Measurements from ENCODE around the gene MARK3. TPM values are rescaled to one million over a fixed set of nuclear protein-coding genes. Genes with fewer than 3 reads are reported as not detected.

MARK3 gene
- total and polyA plus RNA-seq, 2 of the 13 experiments (the other 11 are each of a cell fraction or from before 2014, with no cell fraction given): 47.7 to 56.6 TPM

DNA sequence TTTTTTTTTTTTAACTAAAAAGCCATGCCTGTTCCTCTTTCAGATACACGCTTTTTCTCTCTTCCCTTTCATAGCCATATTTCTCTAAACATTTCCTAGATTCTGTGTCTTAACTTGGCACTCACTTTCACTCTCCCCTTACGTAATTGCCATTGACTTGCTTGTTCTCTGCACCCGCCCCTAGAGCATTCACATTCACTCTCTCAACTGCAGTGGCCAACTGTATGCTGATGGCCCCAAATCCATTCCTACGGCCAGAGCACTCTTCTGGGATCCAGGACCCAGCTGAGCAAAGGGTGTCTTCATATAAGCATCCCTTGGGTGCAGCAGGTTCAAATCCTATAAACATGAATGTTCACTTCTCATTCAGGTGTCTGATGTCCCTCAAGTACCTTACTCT, 77.9 kb downstream of the MARK3 start (continued):
- no peak for TF ChIP-seq ZNF558 (CRISPR knock-in tag; IDR thresholded peaks at IDR 0.05; ENCODE audit: borderline replicate concordance)

DNA sequence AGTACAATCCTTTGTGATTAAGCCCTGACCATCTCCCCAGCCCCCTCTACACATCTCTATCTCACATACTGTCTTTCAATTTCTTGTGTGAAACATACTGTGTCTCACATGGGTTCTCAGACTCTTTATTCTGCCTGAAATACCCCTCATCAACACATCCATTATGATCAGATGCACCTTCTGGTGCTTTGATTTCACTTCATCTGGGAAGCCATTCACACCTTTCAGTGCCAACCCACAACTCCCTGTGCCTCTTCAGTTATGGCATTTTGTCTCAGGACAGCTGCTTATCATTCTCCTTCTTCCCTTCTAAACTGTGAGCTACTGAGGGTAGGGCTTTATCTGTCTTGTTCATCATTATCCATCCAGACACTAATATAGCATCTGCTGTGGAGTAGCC, 78.6 kb downstream of the MARK3 start:
- Histone ChIP-seq H3K4me2 (ENCODE audit: low read depth, low read length) (no peak overlapping the region), H4K20me1 (ENCODE audit: insufficient read depth, low read length) (no peaks in the 10 kb centered on the region), H3K36me3 (replicated peaks in 1 of 2; ENCODE audit: control insufficient read depth in 1 of 2, insufficient read depth in 2 of 2, low read length in 2 of 2) (peaks cover 11 to 58% of the 10 kb centered on the region in 2 experiments), H3K4me1 (ENCODE audit: insufficient read depth, low read length) (no peaks in the 10 kb centered on the region), H3K9ac (ENCODE audit: insufficient read depth, low read depth, low read length) (no peak overlapping the region), H3K4me3 (replicated peaks in 1 of 3; ENCODE audit: insufficient read depth in 1 of 3, low read depth in 2 of 3, low read length in 3 of 3) (no peak overlapping the region), H3K27ac (ENCODE audit: extremely low read length, insufficient read depth, low read length) (no peak overlapping the region), H3K79me2 (ENCODE audit: insufficient read depth, low read length) (no peaks in the 10 kb centered on the region), H3K27me3 (ENCODE audit: control insufficient read depth in 1 of 2, insufficient read depth in 2 of 2, low read length in 2 of 2) (no peaks in the 10 kb centered on the region), H2AFZ (ENCODE audit: low read length) (no peak overlapping the region), H3K9me3 (ENCODE audit: low read length) (no peaks in the 10 kb centered on the region)
- ATAC-seq (no peak), FAIRE-seq (no peak), DNase-seq (ENCODE audit: low spot score) (no peak)
- intact Hi-C loops (cut with micrococcal nuclease; ENCODE audit: unreplicated experiment) (no loop called here), in situ Hi-C loops (cut with HindIII; ENCODE audit: extremely low pct_ligation_motif_present, low pct_unique_long_range_greater_than_20kb) (no loop called here)
- no TSS peak for BruUV-seq (replicated peaks)
- ChIA-PET POLR2A (no interaction called here), CTCF (ENCODE audit: low intra/inter-chr PET ratio, low total read pairs) (no interaction called here)
- TF ChIP-seq ZBTB3 (CRISPR knock-in tag; IDR thresholded peaks at IDR 0.05; ENCODE audit: borderline replicate concordance, low read depth) (no peak), FOXJ3 (CRISPR knock-in tag; IDR thresholded peaks at IDR 0.05; ENCODE audit: borderline replicate concordance) (no peak)

DNA sequence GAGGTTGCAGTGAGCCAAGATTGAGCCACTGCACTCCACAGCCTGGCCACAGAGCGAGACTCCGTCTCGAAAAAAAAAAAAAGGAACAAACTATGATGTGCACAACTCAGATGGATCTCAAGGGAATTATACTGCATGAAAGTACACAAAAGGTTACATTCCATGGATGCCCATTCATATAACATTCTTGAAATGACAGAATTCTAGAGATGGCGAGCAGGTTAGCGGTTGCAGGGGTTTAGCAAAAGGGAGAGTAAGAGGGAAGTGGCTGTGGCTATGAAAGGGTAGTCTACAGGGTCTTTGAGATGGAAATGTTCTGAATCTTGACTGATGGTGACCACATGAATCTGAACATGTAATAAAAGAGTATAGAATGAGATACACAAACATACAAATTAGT, 87.7 kb downstream of the MARK3 start:
- ATAC-seq: no peak
- intact Hi-C loops (cut with micrococcal nuclease; ENCODE audit: unreplicated experiment): no loop called here
- Histone ChIP-seq H3K36me3 (replicated peaks in 1 of 2; ENCODE audit: control insufficient read depth in 1 of 2, insufficient read depth in 2 of 2, low read length in 2 of 2) (peaks cover 16 to 47% of the 10 kb centered on the region in 2 experiments), H3K9ac (ENCODE audit: insufficient read depth, low read depth, low read length) (no peak overlapping the region), H3K4me2 (ENCODE audit: low read depth, low read length) (no peak overlapping the region), H3K27me3 (ENCODE audit: control insufficient read depth in 1 of 2, insufficient read depth in 2 of 2, low read length in 2 of 2) (no peaks in the 10 kb centered on the region), H2AFZ (ENCODE audit: low read length) (no peak overlapping the region), H3K9me3 (ENCODE audit: low read length) (no peaks in the 10 kb centered on the region), H3K79me2 (ENCODE audit: insufficient read depth, low read length) (no peaks in the 10 kb centered on the region), H3K27ac (ENCODE audit: extremely low read length, insufficient read depth, low read length) (no peak overlapping the region), H4K20me1 (ENCODE audit: insufficient read depth, low read length) (no peaks in the 10 kb centered on the region), H3K4me1 (ENCODE audit: insufficient read depth, low read length) (0 out of 2 replicates have a peak, but pooled peaks cover 5% of the 10 kb centered on the region), H3K4me3 (replicated peaks in 1 of 3; ENCODE audit: insufficient read depth in 1 of 3, low read depth in 2 of 3, low read length in 3 of 3) (no peak overlapping the region)
- BruUV-seq (replicated peaks): no TSS peak
- in situ Hi-C loops (cut with HindIII; ENCODE audit: extremely low pct_ligation_motif_present, low pct_unique_long_range_greater_than_20kb): no loop called here
- POLR2A ChIA-PET: no interaction called here
- WGBS (ENCODE audit: low lambda C conversion rate): 98% methylated on average over 5 of the region's 5 CpGs
- TF ChIP-seq, protein P1, sequence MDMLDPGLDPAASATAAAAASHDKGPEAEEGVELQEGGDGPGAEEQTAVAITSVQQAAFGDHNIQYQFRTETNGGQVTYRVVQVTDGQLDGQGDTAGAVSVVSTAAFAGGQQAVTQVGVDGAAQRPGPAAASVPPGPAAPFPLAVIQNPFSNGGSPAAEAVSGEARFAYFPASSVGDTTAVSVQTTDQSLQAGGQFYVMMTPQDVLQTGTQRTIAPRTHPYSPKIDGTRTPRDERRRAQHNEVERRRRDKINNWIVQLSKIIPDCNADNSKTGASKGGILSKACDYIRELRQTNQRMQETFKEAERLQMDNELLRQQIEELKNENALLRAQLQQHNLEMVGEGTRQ (IDR thresholded peaks at IDR 0.05; ENCODE audit: low read depth, low read length): no peak
- TF ChIP-seq, protein P1 (CRISPR knock-in tag; IDR thresholded peaks at IDR 0.05; ENCODE audit: borderline replicate concordance): no peak
- TF ChIP-seq ZNF557 (CRISPR knock-in tag; IDR thresholded peaks at IDR 0.05): no peak
- TF ChIP-seq PHB2 (IDR thresholded peaks at IDR 0.05; ENCODE audit: partially characterized antibody): no peak
- TF ChIP-seq, protein P2, sequence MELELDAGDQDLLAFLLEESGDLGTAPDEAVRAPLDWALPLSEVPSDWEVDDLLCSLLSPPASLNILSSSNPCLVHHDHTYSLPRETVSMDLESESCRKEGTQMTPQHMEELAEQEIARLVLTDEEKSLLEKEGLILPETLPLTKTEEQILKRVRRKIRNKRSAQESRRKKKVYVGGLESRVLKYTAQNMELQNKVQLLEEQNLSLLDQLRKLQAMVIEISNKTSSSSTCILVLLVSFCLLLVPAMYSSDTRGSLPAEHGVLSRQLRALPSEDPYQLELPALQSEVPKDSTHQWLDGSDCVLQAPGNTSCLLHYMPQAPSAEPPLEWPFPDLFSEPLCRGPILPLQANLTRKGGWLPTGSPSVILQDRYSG (CRISPR knock-in tag; IDR thresholded peaks at IDR 0.05): no peak
- TF ChIP-seq ZBTB42 (CRISPR knock-in tag; IDR thresholded peaks at IDR 0.05): no peak
- CTCF ChIA-PET (ENCODE audit: low intra/inter-chr PET ratio, low total read pairs): no interaction called here
- DNase-seq (ENCODE audit: low spot score): no peak
- FAIRE-seq: no peak
